Activated gamma-delta T cell treated with anti-CD3 and anti-CD28 coated beads, Interleukin-2, amount 50 U/mL, for 16 hours (primary cell): ENCODE data around the gene CUL4B.
A peak's percentile ranks its signal among the peaks of the same experiment; 100 is the strongest.
"Not testable (repeated sequence)": the region's sequence is repeated elsewhere in the genome, so short reads cannot be mapped to it uniquely, and the experiment has no call there.

ENCODE experiments used
- DNase-seq: peaks from one replicate; pipeline ENCODE4 v3.0.0-alpha.2; 2020; ENCODE audit warnings: low read depth

CUL4B gene

DNA sequence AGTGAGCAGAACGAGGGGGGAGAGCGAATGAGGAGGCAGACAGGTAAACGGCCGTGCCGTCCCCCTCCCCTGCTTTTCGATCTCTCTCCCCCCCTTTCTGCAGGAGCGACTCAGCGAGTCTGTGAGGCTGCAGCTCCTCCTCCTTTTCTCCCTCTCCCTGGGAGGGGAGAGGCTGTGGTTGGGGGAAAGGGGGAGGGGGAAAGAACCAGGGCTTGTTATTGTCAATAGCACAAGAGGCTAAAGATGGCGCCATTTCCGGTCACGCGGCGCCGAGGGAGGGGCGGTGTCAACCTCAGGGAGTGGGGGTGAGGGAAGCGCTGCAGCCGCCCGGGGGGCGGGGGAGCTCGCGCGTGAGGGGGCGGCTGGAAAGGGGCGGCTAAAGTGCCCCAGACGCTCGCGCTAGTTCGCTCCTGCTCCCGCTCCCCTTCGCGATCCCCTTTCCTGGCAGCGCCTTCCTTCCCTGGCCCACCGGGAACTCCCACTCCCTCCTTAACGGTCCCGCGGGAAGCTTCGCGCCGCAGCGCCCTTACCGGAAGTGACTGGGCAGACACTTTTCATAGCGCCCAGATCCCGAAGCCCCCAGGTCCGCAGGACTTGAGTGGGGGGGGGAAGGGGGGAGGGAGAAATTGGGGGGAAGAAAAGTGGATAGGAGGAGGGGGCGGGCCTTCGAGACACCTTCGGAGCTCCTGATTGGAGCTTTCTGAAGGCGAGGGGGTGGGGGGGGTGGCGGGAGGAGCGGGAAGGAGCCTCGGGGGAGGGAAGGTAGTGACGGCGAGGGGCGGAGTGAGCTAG is at the start of gene CUL4B:
Gene CUL4B (minus strand): TSS at position 121 of the 792 bp plus-strand sequence. CDS start 324 bp downstream, outside the sequence.
- DNase-seq, result peak; percentile 85

DNA sequence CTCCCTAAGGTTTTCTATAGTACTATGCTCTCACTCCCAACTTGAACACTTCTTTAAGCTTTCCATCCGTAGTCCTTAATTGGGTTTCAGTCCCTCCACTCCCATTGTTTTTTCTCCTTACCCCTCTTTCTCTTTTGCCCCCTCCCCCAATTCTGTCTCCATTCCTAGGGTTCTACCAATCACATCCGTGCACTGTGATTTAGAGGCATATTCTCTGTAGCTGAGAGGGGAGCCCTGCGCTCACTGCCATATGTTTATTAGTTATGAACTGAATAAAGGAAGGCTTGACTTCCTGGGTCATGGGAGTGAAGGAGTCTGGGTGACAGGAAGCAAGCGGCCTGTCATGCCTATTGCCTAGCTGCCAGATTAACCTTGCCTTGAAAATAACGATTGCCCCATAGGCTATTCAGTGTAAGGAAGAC is 43.6 kb upstream of the CUL4B start:
- no peak for DNase-seq

DNA sequence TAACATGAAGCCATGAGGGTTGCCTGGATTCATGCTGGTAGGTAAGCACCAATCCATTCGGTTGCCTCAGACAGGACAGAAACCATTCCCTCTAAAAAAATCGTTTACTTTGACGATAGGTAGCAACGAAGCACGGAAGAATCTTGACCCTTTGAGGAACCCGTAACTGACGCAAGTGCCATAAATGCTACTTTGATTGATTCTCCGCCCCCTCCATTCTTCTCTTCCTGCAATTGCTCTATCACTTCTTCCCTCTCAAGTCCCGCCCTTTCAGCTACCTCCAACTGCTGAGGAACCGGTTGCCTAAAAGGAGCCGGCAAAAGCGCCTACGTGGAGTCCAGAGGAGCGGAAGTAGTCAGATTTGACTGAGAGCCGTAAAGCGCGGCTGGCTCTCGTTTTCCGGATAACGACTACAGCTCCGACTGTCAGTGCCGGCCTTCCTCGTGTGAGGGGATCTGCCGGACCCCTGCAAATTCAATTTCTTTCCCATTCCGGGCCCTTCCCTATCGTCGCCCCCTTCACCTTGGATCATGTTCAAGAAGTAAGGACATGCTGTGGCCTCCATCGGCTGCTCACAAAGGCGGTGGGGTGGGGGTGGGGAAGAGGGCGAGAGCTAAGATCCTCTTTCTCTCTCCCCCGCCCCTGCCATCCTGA is 43.1 kb upstream of the CUL4B start, which contains the start of gene MCTS1:
Gene MCTS1 (plus strand): TSS at position 395 of the 654 bp plus-strand sequence. CDS start 136 bp downstream, at position 531.
- DNase-seq, result peak; percentile 63

GRCh38 chrX:120585702-120586101 is 24.9 kb upstream of the CUL4B start:
- DNase-seq, result no peak

GRCh38 chrX:120575379-120576114 is 14.8 kb upstream of the CUL4B start:
- no peak for DNase-seq

DNA sequence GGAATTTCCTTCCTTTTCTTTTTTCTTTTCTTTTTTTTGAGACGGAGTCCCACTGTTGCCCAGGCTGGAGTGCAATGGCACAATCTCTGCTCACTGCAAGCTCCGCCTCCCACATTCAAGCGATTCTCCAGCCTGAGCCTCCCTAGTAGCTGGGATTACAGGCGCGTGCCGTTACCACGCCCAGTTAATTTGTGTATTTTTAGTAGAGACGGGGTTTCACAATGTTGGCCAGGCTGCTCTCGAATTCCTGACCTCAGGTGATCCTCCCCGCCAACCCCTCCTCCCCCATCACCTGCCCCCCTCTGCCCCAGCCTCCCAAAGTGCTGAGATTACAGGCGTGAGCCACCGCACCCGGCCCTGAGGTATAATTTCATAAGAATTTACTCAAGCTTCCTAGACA is 13.0 kb upstream of the CUL4B start:
- DNase-seq, result not testable (repeated sequence)

DNA sequence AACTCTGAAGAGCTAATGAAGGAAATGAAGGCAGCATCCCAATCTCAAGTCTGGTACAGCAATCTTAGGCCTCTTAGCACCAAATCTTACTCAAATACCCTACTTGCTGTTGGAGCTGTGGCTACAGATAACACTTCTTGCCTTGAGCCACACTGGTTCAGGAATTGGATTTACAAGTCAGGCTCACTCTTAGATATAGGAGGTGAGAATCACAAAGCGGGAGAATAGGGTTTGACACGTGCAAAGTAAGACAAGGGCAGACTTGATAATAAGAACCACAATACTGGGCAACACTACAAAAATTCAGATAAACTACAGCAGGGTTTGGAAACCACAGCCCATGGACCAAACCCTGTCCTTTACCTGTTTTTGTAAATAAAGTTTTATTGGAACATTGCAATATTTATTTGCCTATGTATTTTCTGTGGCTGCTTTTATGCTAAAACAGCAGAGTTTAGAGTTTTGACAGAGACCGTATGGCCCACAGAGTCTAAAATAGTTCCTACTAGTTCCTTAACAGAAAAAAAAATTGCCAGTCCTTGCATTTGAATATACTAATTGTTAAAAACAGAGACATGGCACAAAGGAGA is 9.3 kb upstream of the CUL4B start:
- no peak for DNase-seq

DNA sequence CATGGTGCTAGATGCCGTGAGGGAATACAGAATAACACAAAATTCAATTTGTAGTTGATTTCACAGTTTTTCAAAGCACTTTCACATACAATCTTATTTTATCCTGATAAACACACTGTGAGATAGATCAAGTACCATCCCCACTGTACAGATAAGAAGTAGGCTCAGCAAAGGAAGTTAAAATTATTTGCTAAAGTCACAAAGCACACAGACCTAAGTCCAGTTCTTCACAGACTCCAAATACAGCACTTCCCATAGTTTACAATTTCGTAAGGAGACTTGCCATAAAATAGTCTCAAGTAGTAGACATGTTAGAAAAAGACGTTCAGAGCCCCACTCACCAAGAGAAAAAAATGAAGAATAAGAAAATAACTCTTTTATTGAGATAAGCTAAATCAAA is 7.8 kb upstream of the CUL4B start:
- DNase-seq, result no peak

DNA sequence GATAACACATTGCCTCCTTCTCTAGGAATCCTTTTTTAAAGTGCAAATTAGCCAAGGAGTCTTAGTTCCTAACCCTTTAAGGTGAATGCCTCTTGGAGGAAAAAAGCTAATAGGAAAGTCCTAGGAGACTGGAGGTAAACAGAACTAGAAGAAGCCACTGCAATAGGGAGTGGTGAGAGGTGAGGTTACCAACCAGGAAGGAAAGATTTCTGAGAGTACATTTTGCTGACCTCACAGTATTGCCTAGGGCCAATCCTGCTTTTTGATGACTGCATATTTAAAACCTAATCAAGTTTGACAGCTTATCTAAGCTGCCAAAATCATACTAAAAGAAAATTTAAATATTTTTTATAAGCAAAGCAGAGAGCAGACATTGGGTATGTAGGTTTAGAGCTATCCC is 7.3 kb upstream of the CUL4B start:
- DNase-seq, result no peak

- no peak for DNase-seq
Measured at GRCh38 chrX:120566817-120567216, 6.1 kb upstream of the CUL4B start.

- no peak for DNase-seq
Measured at GRCh38 chrX:120564925-120565324, 4.2 kb upstream of the CUL4B start.

GRCh38 chrX:120562569-120562926 is 1.8 kb upstream of the CUL4B start:
- no peak for DNase-seq

DNA sequence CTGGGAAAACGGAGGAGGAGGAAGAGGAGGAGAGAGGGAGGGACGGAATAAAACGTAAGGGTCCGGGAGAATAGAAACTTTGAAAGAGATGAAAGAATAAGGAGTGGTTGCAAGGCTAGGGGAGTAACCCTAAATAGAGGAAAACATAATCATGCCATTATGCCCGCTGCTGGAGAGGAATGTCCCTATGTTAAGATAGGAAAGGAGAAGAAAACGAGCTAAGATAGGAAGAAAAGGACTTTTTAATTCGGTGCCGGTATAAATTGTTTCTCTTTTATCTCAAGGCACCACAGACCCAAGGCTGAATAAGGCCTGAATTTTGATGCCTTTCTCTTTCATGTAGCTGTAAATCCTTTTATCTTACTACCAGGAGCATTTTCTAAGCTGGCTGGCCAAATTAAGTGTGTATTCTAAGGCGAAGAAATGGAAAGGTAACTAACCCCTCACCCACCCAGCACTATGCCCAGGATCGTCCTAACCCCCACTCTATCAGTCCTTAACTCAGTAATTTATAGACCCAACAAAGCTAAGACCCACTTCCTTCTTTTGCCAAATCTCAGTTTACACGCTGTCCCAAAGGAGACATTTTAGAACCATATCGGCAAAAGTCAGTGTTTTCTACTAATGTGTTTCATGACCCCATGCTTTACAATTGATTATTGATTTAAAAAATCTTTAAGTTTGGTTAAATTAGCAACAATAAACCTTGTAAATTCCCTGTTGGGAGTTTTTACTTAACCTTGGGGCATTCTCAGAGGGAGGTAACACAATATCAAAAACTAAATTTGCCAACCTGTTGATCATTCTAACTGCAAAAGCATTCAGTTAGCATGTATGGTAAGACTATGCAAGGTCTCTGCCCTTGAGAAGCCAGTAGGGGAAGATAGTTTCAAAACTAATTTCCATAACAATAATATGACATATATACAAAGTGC is 1.1 kb upstream of the CUL4B start:
- no peak for DNase-seq

DNA sequence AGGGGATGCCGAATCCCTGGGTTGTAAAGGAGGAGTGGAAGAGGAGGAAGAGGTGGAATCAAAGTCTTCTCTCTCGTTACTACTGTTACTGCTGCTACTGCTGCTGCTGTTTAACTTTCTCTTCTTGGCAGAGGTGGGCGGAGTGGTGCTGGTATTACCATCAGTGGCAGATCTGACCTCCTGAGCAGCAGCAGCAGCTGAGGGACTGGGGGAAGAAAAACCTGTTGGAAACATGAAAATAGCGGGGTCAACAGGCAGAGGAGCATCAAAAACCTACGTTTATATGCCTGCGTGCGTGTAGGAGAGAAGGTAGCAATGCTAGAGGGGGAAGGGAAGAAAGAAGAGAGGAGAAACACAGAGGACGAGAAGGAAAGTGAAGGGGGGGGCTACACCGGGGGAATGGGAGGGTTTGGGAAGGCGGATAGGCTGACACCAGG is 339 bp downstream of the CUL4B start:
- DNase-seq, result peak; percentile 20

GRCh38 chrX:120559804-120560203 is 958 bp downstream of the CUL4B start:
- no peak for DNase-seq

DNA sequence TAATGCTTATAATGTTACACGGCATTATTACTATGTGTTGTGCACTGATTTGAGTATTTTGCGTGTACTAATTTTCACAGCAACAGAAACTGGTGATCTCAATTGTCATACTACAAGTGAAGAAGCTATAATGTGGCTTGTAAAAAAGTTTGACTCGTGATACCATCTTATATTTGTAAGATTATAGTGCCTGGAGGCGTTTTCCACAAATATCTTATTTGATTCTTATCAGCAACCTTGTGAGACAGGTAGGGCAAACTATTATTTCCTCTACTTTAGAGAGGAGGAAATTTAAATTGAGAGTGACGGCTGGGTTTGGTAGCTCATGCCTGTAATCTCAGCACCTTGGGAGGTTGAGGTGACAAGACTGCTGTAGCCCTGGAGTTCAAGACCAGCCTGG is 4.5 kb downstream of the CUL4B start:
- no peak for DNase-seq

DNA sequence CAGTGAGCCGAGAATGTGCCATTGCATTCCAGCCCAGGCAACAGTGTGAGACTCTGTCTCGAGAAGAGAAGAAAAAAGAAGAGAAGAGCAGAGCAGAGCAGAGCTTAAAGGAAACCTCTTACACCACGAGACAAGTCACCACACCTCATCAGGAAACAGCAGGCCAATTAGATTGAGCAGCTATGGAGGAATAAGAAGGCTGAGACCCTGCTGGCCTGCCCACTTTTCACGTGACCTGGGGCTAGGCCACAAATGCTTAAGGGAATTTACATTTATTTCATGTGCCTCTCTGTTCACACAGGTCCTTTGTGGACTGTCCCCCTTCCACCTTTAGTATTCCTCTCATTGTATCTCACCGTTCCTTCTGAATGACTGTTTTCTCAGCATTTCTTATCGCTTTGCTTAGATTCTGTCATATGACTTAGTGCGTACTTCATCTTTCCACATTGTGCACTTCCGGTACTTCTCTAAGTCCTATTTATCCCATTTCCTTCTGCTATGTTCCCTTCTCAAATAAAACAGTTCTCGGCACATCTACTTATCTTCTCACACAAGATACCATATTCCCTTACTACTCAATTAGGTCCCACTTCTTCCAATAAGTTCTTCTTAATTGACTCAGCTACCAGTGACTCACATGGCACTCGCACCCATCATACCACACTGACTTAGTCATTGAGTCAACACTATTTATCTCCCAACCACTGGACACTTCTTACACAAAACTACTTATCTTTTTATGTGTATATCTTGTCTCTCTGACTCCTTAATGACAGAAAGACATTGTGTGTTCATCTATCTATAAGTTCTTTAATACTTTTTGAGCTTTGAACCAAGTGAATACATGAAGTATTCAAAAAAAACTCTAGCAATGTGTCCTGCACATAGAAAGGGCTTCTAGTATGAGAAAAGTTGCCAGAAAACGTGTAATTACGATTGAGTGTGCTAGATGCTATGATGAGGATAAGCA is 11.0 kb downstream of the CUL4B start:
- no peak for DNase-seq

GRCh38 chrX:120536061-120536460 is 24.7 kb downstream of the CUL4B start:
- DNase-seq, result no peak

DNA sequence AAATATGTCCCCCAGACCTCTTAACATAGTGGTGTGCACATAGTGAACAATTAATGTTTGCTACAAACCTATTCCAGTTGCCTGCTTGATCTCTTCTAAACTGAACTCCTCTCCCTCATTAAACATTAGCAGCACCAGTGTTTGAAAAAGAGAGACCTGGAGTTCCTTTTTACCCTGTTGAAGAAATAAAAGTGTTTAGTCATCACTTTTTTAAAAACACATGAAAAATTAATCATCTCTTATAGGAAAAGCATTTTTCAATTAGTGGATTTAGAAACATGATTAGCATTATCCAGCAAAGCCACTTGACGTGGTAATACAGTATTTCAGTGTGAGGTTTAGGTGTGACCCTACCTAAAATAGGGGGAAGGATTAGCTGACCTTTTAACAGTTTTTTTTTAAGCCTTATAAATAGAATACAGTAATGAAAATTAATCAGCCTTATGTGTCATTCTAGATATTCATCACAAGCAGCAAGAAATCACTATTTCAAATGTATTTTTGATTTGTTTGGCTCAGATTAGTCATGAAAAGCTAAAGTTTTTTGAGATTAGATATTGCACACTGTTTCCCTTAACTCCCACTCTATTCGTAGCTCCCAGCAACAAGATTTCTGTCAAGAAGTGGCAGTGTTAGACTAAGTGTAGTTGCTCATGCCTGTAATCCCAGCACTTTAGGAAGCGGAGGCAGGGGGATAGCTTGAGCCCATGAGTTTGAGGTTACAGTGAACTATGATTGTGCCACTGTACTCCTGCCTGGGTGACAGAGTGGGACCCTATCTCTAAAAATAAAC is 26.2 kb downstream of the CUL4B start:
- DNase-seq, result no peak
